HCT116 (cell line): ENCODE results near the gene G3BP1. TPM values are rescaled to one million over a fixed set of nuclear protein-coding genes. Genes with fewer than 3 reads are reported as not detected.

Experiments
- ATAC-seq: fragments of 200-7000 bp; cut with Tn5 transposase; 2 replicates; pipeline ENCODE4 v1.9.1; 2020; ENCODE audit warnings: mild to moderate bottlenecking, moderate library complexity
- BruUV-seq: library from RNA; stranded (reverse); fragments of 400-500 nt; replicated peaks from 2 replicates; lab custom pipeline; 2021; lab: Mats Ljungman, UMichigan
- CTCF ChIA-PET: fragments of 300-600 bp; sonication (Branson Sonifier 250); formaldehyde crosslinking; loops from one replicate; lab custom pipeline; 2021; ENCODE audit warnings: antibody characterized with exemption; lab: Charles Lee
- POLR2A ChIA-PET: fragments of 300-600, 350-600 bp; sonication (Branson Sonifier 250); formaldehyde crosslinking; loops from one replicate; lab custom pipeline; 2021; ENCODE audit warnings: antibody characterized with exemption; lab: Charles Lee
- RAD21 ChIA-PET, 2 experiments: fragments of 300-600 bp; sonication (Branson Sonifier 250); formaldehyde crosslinking; loops; one replicate each; lab custom pipeline; 2023; ENCODE audit warnings: low total read pairs in 2 of 2; ENCODE audit not compliant: uncharacterized antibody in 2 of 2, unreplicated experiment in 2 of 2, low non-redundant PET in 1 of 2; lab: Charles Lee
- DNase-seq: peaks from one replicate; pipeline ENCODE4 v3.0.0-alpha.2; 2010; ENCODE audit warnings: low read depth, low spot score
- H2AFZ ChIP-seq: fragments of 200-600 bp; shearing (Covaris generic), sonication (generic); 2 replicates; pipeline ENCODE4 v1.6.1; 2017; ENCODE audit warnings: low read depth, mixed run types, mixed read lengths, antibody characterized with exemption, low read length; ENCODE audit not compliant: poor library complexity, severe bottlenecking
- H3K27ac ChIP-seq: 2 replicates; pipeline ENCODE4 v1.5.1; 2012; ENCODE audit warnings: low read depth, low read length
- H3K27me3 ChIP-seq: fragments of 200-600 bp; sonication (generic); 2 replicates; pipeline ENCODE4 v1.6.1; 2016; ENCODE audit warnings: mixed run types, low read length, mixed read lengths; ENCODE audit not compliant: insufficient read depth
- H3K36me3 ChIP-seq, 2 experiments: fragments of 200-500 bp in 1 of 2; fragments of 200-600 bp in 1 of 2; sonication (Bioruptor generic) in 1 of 2; sonication (generic) in 1 of 2; 2 replicates each; pipeline versions ENCODE4 v1.5.1 to v1.6.1; 2014 to 2016; ENCODE audit warnings: low read length in 2 of 2, inconsistent platforms in 1 of 2, mixed read lengths in 1 of 2, mixed run types in 1 of 2; ENCODE audit not compliant: insufficient read depth in 2 of 2, control insufficient read depth in 1 of 2
- H3K4me1 ChIP-seq, 2 experiments: fragments of 200-600 bp in 1 of 2; sonication (generic) in 1 of 2; 2 replicates each; pipeline versions ENCODE4 v1.5.1 to v1.6.1; 2012 to 2017; ENCODE audit warnings: low read length in 2 of 2, inconsistent platforms in 1 of 2, mild to moderate bottlenecking in 1 of 2, mixed read lengths in 1 of 2, mixed run types in 1 of 2, moderate library complexity in 1 of 2; ENCODE audit not compliant: insufficient read depth in 2 of 2, control insufficient read depth in 1 of 2
- H3K4me2 ChIP-seq: fragments of 200-600 bp; sonication (generic); 2 replicates; pipeline ENCODE4 v1.6.1; 2017; ENCODE audit warnings: mixed run types, low read length, mixed read lengths
- H3K4me3 ChIP-seq, 2 experiments: fragments of 200-600 bp in 1 of 2; sonication (generic) in 1 of 2; replicated peaks in 1 of 2; 2 replicates each; pipeline ENCODE4 v1.5.1; 2011 to 2016; ENCODE audit warnings: low read length in 2 of 2, control low read depth in 1 of 2, low read depth in 1 of 2, mild to moderate bottlenecking in 1 of 2, mixed read lengths in 1 of 2, mixed run types in 1 of 2
- H3K79me2 ChIP-seq: fragments of 200-600 bp; sonication (generic); 2 replicates; pipeline ENCODE4 v1.6.1; 2017; ENCODE audit warnings: mild to moderate bottlenecking, mixed run types, low read length, moderate library complexity, mixed read lengths; ENCODE audit not compliant: insufficient read depth
- H3K9ac ChIP-seq: fragments of 200-600 bp; sonication (generic); 2 replicates; pipeline ENCODE4 v1.6.1; 2016; ENCODE audit warnings: low read length, mixed read lengths
- H3K9me2 ChIP-seq: fragments of 200-600 bp; sonication (generic), shearing (Covaris generic); 2 replicates; pipeline ENCODE4 v1.6.1; 2017; ENCODE audit warnings: mixed run types, mild to moderate bottlenecking, moderate library complexity; ENCODE audit not compliant: insufficient read depth
- H3K9me3 ChIP-seq, 2 experiments: fragments of 200-500 bp in 1 of 2; fragments of 200-600 bp in 1 of 2; sonication (Bioruptor generic) in 1 of 2; sonication (generic) in 1 of 2; 2 replicates each; pipeline ENCODE4 v1.6.1; 2014 to 2017; ENCODE audit warnings: low read length in 2 of 2, mixed read lengths in 2 of 2, inconsistent platforms in 1 of 2, low read depth in 1 of 2, mild to moderate bottlenecking in 1 of 2, mixed run types in 1 of 2, moderate library complexity in 1 of 2; ENCODE audit not compliant: control insufficient read depth in 1 of 2, insufficient read depth in 1 of 2
- H4K20me1 ChIP-seq: fragments of 200-600 bp; sonication (generic), shearing (Covaris generic); 2 replicates; pipeline ENCODE4 v1.6.1; 2017; ENCODE audit warnings: mixed run types, mild to moderate bottlenecking, moderate library complexity; ENCODE audit not compliant: insufficient read depth
- CBX3 ChIP-seq: IDR thresholded peaks from 2 replicates; pipeline ENCODE4 v1.6.1; 2012; ENCODE audit warnings: low read depth
- CEBPB ChIP-seq: IDR thresholded peaks from 2 replicates; pipeline ENCODE4 v1.6.1; 2012; ENCODE audit warnings: low read depth
- CTCF ChIP-seq, 3 experiments: fragments of 200-600 bp in 1 of 3; sonication (generic) in 1 of 3; IDR thresholded peaks in 2 of 3; conservative IDR thresholded peaks in 1 of 3; 2 replicates each; pipeline ENCODE4 v1.5.1; 2012 to 2017; ENCODE audit warnings: low read depth in 2 of 3, low read length in 2 of 3, antibody characterized with exemption in 1 of 3, borderline replicate concordance in 1 of 3, control low read depth in 1 of 3, mild to moderate bottlenecking in 1 of 3, mixed read lengths in 1 of 3, mixed run types in 1 of 3, moderate library complexity in 1 of 3; ENCODE audit not compliant: insufficient read depth in 1 of 3
- EGR1 ChIP-seq: IDR thresholded peaks from 2 replicates; pipeline ENCODE4 v1.6.1; 2012; ENCODE audit warnings: low read depth
- ELF1 ChIP-seq: IDR thresholded peaks from 2 replicates; pipeline ENCODE4 v1.6.1; 2012; ENCODE audit warnings: low read depth, borderline replicate concordance
- EZH2 ChIP-seq: fragments of 200-600 bp; sonication (generic); IDR thresholded peaks from 2 replicates; pipeline ENCODE4 v1.6.1; 2017; ENCODE audit warnings: antibody characterized with exemption, mixed run types
- EZH2phosphoT487 ChIP-seq: fragments of 200-600 bp; IDR thresholded peaks from 2 replicates; pipeline ENCODE4 v1.6.1; 2018; ENCODE audit warnings: antibody characterized with exemption, borderline replicate concordance
- FOSL1 ChIP-seq: IDR thresholded peaks from 2 replicates; pipeline ENCODE4 v1.6.1; 2012; ENCODE audit warnings: low read depth
- JUND ChIP-seq: IDR thresholded peaks from 2 replicates; pipeline ENCODE4 v1.6.1; 2012
- MAX ChIP-seq: IDR thresholded peaks from 2 replicates; pipeline ENCODE4 v1.6.1; 2012
- POLR2A ChIP-seq: IDR thresholded peaks from 2 replicates; pipeline ENCODE4 v1.7.0; 2011; ENCODE audit warnings: borderline replicate concordance; ENCODE audit not compliant: insufficient read depth, insufficient read length; ENCODE audit errors: extremely low read depth
- POLR2AphosphoS5 ChIP-seq: IDR thresholded peaks from 2 replicates; pipeline ENCODE4 v1.6.1; 2011; ENCODE audit warnings: mild to moderate bottlenecking, low read depth, low read length, moderate library complexity
- SIN3A ChIP-seq: IDR thresholded peaks from 2 replicates; pipeline ENCODE4 v1.6.1; 2012; ENCODE audit warnings: low read depth
- SP1 ChIP-seq: IDR thresholded peaks from 2 replicates; pipeline ENCODE4 v1.6.1; 2012; ENCODE audit warnings: low read depth
- SRF ChIP-seq: IDR thresholded peaks from 2 replicates; pipeline ENCODE4 v1.6.1; 2012; ENCODE audit warnings: low read depth
- TCF7L2 ChIP-seq: IDR thresholded peaks from 2 replicates; pipeline ENCODE4 v1.7.0; 2011; ENCODE audit warnings: borderline replicate concordance, inconsistent platforms; ENCODE audit not compliant: insufficient read depth, insufficient read length; ENCODE audit errors: extremely low read depth
- YY1 ChIP-seq: IDR thresholded peaks from 2 replicates; pipeline ENCODE4 v1.6.1; 2011; ENCODE audit warnings: low read length, low read depth, moderate library complexity, mild to moderate bottlenecking; ENCODE audit not compliant: insufficient replicate concordance; ENCODE audit errors: extremely low read depth
- ZFX ChIP-seq: fragments of 450-650 bp; IDR thresholded peaks from 2 replicates; pipeline ENCODE4 v1.6.1; 2017
- ZNF274 ChIP-seq: fragments of 200-500 bp; sonication (Bioruptor generic); IDR thresholded peaks from 2 replicates; pipeline ENCODE4 v1.6.1; 2014; ENCODE audit warnings: mild to moderate bottlenecking, low read depth, low read length, inconsistent platforms
- intact Hi-C: fragments of 100-400 bp; cut with micrococcal nuclease; formaldehyde crosslinking; loops from 2 replicates; pipeline ENCODE4 v1.10.0; 2022
- total RNA-seq: library from RNA; stranded (reverse); gene quantifications from one replicate; pipeline ENCODE4 v1.2.1, GENCODE V29; 2021; ENCODE audit not compliant: unreplicated experiment
- TF ChIP-seq, protein P1 (sequence below): IDR thresholded peaks from 2 replicates; pipeline ENCODE4 v1.6.1; 2012

G3BP1 gene
- total RNA-seq, 1 experiment from 2014 or later, result 296 TPM

- ATAC-seq (no peak), DNase-seq (no peak)
- TF ChIP-seq CEBPB (no peak), EZH2 (no peak), SIN3A (no peak), YY1 (no peak), POLR2A (no peak)
- TF ChIP-seq, protein P1, sequence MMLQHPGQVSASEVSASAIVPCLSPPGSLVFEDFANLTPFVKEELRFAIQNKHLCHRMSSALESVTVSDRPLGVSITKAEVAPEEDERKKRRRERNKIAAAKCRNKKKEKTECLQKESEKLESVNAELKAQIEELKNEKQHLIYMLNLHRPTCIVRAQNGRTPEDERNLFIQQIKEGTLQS, result no peak
- Histone ChIP-seq H3K36me3 (peaks cover 69 to 80% of the 10 kb centered on the region in 2 experiments), H3K4me1 (0 out of 4 replicates have a peak, but pooled peaks cover 0 to 3% of the 10 kb centered on the region in 2 experiments), H3K27me3 (no peaks in the 10 kb centered on the region), H3K4me3 (no peak overlapping the region), H4K20me1 (peaks cover 57% of the 10 kb centered on the region), H3K9me2 (no peaks in the 10 kb centered on the region), H3K79me2 (peaks cover 100% of the 10 kb centered on the region), H3K27ac (no peak overlapping the region), H2AFZ (no peak overlapping the region), H3K9me3 (no peaks in the 10 kb centered on the region), H3K4me2 (no peak overlapping the region), H3K9ac (no peak overlapping the region)
- intact Hi-C loops, result no loop called here
- POLR2A ChIA-PET, result no interaction called here
- no TSS peak for BruUV-seq
- RAD21 ChIA-PET, result no interaction called here
- CTCF ChIA-PET, result no interaction called here
Observed at GRCh38 chr5:151793358-151793757, 21.6 kb downstream of the G3BP1 start.

DNA sequence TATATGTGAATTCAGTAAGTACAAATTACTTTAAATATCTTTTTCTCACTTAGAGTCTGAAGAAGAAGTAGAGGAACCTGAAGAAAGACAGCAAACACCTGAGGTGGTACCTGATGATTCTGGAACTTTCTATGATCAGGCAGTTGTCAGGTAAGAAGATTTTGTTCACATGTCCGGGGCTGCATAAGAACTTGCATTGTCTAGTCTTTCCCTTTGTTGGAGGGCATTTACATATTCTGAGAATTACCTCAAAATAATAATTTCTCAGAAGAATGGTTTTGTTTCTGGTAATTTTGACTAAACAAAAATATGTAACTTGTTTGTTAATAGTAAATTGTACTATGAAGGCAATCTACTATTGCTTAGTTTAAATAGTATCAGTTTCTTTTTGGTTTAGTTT is 23.7 kb downstream of the G3BP1 start:
- no peak overlapping the region for H3K27ac ChIP-seq
- ChIA-PET RAD21 (no interaction called here), CTCF (no interaction called here), POLR2A (no interaction called here)
- H3K27me3 ChIP-seq, result no peaks in the 10 kb centered on the region
- H3K4me3 ChIP-seq, result no peak overlapping the region
- BruUV-seq, result no TSS peak
- no peak overlapping the region for H3K9ac ChIP-seq
- H2AFZ ChIP-seq, result no peak overlapping the region
- H3K4me1 ChIP-seq, result 0 out of 4 replicates have a peak, but pooled peaks cover 0 to 3% of the 10 kb centered on the region in 2 experiments
- TF ChIP-seq EZH2phosphoT487 (no peak), EGR1 (no peak), JUND (no peak), POLR2AphosphoS5 (no peak), YY1 (no peak), ZFX (no peak), ELF1 (no peak), SRF (no peak), SIN3A (no peak), SP1 (no peak), ZNF274 (no peak), FOSL1 (no peak), CTCF (IDR thresholded peaks at IDR 0.05 in 2 of 3, conservative IDR thresholded peaks at IDR 0.05 in 1 of 3; ENCODE audit: borderline replicate concordance in 1 of 3, insufficient read depth in 1 of 3, low read depth in 2 of 3, low read length in 2 of 3) (no peak), CEBPB (no peak), POLR2A (no peak), MAX (no peak), EZH2 (no peak), CBX3 (no peak), TCF7L2 (no peak)
- H3K4me2 ChIP-seq, result no peak overlapping the region
- DNase-seq, result no peak
- peaks cover 53% of the 10 kb centered on the region for H4K20me1 ChIP-seq
- peaks cover 100% of the 10 kb centered on the region for H3K79me2 ChIP-seq
- no peak for ATAC-seq
- H3K9me3 ChIP-seq, result no peaks in the 10 kb centered on the region
- H3K9me2 ChIP-seq, result no peaks in the 10 kb centered on the region
- H3K36me3 ChIP-seq, result peaks cover 76 to 86% of the 10 kb centered on the region in 2 experiments
- intact Hi-C loops, result no loop called here
